SIG-M5 (cell line): ENCODE results near the gene TTN.
"Not testable (repeated sequence)": the region's sequence is repeated elsewhere in the genome, so short reads cannot be mapped to it uniquely, and the experiment has no call there.

Experiments used
- DNase-seq: peaks from one replicate; lab custom pipeline; 2025; lab: John Stamatoyannopoulos, UW

The TTN gene

DNA sequence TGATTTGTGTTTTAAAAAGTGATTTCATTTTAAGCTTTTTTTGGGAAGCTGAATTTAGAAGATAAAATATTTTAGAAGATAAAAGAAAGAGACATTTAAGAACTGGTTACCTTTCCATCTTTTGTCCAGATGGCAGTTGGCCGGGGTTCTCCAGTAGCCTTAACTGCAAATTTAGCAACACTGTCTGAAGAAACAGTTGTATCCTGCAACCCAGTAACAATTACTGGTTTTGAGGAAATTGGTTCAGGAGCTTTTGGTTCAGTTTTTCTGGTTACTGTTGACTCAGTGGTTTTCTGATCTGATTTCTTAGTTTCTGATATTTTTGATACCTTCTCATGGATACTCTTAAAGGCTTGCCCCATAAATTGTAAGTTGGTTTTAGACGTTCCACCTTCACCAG, 277.1 kb downstream of the TTN start:
- DNase-seq = no peak

DNA sequence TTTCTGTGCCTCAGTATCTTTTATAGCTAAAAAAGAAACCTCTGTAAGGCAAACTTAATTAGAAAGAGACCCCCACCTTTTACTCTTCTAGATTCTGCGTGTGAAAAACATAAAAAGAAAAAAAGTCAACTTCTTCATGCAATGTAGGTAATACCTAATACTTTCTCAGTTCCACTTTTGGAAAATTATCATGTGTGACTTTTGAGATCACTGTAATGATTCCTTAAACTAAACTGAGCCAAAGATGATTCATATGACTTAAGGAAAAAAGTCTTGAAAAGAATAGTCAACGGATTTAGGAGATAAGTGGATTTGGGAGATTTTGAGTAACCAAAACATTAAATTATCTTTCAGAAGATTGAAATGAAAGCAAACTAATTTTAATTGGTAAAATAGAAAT, 278.0 kb downstream of the TTN start:
- no peak for DNase-seq

DNA sequence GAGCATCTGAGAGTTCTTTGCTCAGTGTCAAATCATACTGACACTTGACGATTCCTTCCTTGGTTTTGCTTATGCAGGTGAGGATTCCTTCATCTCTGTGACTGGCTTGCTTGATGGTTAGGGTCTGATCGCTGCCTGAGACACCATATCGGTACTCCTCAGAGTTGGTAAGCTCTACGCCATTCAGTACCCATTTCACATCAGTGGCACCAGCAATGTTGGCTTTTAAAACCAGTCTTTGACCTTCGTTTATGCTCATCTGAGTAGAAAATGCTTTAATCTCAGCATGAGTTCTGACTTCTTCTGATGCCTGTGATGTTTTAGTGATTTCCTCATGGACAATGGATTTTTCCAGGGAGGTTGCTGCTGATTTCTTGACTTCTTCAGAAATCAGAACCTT, 278.6 kb downstream of the TTN start:
- no peak for DNase-seq

DNA sequence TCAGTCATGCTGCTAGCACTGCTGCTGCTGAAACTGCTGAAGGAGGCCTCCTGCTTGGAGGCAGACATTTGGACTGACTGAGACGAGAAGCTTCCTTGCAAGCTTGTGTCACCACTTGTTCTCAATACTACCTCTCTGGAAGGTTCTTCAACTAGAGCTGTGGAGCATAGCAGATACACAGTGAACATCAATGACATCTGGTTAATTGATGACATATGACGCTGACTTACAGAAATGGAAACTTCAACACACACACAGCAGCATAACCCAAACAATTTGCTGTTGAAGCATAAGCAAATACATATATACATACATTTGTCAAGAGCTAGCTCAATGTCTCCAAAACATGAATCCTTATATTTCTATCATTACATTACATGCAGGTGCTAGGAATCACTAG, 279.6 kb downstream of the TTN start:
- DNase-seq = no peak

DNA sequence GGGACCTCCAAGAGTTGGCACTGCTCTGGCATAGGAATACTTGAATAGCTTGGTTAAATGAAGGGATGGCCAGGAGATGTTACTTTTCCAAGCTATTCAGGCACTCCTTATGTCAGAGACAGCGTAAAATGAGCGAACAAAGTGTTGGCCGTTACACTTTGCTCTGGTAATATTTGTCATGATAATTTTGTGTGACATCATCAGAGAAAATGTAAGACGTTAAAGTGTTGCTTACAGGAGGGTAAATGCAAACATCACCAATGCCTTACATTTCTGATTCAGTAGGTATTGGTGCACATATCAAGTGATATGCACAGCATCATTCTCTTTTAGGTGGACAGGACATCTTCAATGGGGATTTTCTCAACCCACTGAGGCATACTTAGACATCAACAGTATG, 281.0 kb downstream of the TTN start:
- no peak for DNase-seq

DNA sequence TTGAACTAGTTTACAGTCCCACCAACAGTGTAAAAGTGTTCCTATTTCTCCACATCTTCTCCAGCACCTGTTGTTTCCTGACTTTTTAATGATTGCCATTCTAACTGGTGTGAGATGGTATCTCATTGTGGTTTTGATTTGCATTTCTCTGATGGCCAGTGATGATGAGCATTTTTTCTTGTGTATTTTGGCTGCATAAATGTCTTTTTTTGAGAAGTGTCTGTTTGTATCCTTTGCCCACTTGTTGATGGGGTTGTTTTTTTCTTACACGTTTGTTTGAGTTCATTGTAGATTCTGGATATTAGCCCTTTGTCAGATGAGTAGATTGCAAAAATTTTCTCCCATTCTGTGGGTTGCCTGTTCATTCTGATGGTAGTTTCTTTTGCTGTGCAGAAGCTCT, 281.8 kb downstream of the TTN start:
- not testable (repeated sequence) for DNase-seq

DNA sequence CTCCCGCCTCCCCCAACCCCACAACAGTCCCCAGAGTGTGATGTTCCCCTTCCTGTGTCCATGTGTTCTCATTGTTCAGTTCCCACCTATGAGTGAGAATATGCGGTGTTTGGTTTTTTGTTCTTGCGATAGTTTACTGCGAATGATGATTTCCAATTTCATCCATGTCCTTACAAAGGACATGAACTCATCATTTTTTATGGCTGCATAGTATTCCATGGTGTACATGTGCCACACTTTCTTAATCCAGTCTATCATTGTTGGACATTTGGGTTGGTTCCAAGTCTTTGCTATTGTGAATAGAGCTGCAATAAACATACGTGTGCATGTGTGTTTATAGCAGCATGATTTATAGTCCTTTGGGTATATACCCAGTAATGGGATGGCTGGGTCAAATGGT, 282.2 kb downstream of the TTN start:
- DNase-seq = not testable (repeated sequence)

DNA sequence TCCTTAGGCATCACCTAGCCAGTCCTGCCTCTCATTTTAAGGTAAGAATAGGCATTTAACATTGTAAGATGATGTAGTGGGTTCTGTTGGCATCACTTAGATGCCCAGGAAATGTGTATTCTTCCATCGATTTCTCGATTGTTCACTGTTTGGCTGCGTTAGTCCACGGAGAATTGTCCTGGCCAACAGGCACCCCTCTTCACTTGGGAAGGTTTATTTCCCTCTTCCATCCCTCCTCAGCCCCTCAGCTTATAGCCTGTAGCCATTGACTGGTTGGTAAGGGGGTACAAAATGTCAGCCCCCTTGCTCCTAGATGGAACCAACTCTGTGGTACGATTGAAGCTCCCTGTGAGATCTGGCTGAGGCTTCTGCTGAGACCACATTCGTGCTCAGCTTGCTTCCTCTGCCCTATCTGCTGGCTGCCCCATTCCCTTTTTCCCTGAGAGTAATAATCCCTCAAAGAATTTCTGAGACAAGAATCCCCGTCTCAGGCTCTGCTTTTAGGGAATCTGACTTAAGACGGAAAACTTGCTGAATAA, 283.6 kb downstream of the TTN start:
- no peak for DNase-seq

DNA sequence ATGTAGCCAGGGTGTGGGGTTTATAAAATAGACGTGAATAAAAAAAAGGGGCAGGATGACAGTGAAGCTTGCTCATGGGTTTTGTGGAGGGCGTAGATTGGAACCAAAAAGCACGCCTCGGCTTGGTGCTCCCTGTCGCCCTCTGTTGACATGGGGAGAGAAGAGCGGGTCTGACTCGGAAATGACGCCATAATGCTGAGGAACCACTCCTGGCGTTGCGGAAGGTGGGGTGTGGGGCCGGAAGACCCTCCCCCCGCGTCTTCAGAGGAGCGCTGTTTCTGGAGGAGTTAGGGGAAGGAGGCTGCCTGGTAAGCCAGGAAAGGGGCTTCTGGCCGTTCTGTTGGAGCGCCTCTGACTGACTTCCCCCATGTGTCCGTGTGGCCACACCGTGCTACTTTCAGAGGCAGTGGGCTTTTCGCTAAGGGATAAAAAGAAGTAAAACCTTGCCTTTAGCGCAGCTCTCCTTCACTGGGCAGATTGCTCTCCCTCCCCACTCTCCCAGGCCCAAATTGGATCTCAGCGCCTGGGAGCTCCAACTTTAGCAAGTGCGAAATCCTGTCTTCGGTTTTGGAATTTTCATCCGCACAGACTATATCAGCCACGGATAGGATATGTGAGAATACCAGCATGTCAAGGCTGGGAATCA, 284.1 kb downstream of the TTN start:
- peak; percentile 77 for DNase-seq

DNA sequence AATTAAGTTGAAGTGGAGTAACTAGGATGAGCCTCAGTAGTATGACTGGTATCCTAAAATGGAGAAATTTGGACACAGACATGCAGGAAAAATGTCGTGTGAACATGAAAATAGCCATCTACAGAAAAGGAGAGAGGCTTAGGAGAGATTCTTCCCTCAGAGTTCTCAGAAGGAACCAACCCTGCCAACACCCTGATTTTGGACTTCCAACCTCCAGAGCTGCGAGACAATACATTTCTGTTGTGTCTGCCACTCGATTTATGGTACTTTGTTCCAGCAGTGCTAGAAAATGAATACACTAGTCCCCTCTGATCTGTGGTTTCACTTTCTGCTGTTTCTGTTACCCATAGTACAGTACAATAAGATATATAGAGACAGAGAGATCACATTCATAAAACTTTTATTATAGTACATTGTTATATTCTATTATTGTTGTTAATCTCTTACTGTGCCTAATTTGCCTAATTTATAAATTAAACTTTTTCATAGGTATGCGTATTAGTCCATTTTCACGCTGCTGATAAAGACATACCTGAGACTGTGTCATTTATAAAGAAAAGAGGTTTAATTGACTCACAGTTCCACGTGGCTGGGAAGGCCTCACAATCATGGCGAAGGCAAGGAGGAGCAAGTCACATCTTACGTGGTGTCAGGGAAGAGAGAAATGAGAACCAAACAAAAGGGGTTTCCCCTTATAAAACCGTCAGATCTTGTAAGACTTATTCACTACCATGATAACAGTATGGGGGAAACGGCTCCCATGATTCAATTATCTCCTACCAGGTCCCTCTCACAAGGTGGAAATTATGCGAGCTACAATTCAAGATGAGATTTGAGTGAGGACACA, 285.7 kb downstream of the TTN start:
- DNase-seq = no peak

DNA sequence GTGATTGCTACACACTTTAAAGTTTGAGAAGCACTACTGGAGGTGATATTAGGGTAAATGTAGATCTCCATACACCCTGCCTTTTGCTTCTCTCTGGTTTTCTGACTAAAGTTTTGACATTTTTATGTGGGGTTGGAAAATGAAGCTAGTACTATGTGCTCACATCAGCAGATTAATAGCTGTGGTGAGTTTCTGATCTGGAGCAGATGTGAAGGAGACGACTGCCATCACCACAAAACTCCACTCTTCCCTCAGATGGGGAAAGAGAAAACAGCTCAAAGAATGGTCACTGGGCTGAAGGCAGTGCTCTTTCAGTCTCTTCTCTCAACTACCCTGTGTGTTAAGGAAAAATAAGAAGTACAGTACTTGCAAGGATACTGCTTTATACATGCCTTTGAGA, 289.7 kb downstream of the TTN start:
- DNase-seq = no peak

DNA sequence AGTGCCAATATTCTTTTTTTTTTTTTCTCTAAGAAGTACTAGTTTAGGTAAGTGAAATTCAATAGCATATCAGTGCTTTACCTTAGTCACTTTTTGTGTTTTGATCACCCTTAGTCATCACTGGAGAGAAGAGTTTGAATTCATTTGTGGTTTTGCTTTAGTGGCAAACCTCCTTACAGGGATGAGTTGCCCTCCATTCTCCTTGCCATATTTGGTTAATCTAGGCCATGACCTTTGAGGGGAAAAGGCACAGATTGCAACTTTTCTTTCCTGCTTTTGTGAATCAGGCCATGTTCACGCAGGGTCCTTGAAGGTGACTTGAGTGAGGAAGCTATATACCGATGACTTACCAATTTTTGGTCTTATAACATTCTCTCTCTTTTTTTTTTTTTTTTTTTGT, 292.6 kb downstream of the TTN start:
- DNase-seq = no peak

DNA sequence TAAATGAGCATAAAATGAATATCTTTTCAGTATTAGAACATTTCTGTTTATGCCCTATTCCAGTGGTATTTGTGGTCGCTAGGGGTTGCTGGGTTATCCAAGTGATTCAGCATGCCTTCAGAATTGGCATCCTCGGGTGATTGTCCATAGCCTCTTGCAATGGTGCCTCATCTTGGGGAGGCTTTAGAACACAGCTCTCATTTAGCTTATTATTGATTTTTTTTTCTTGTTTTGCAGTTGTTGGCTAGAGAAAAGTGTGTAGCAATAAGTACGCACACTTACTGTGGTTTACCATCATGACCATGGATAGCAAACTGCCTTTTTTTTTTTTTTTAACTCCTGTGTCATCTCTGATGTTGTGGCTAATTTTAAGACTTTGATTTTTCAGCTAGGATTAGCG, 293.3 kb downstream of the TTN start:
- no peak for DNase-seq

DNA sequence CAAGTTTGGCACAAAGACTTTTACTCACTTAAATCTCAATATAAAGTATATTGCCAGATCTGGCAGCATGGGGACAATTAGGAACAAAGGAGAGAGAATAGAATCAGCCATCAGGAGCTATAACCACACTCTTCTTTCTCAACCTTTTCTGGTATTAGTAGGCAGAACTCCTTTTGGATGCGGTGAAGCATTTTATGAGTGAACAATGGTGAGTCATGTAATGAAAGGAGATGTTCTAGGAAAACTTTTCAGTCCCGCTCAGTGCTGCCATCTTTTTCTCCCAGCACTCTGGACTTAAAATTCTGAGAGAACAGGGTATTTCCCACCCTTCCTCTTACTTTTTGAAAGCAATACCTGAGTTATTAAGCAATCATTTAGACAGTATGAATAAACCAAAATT, 294.7 kb downstream of the TTN start:
- DNase-seq = no peak

DNA sequence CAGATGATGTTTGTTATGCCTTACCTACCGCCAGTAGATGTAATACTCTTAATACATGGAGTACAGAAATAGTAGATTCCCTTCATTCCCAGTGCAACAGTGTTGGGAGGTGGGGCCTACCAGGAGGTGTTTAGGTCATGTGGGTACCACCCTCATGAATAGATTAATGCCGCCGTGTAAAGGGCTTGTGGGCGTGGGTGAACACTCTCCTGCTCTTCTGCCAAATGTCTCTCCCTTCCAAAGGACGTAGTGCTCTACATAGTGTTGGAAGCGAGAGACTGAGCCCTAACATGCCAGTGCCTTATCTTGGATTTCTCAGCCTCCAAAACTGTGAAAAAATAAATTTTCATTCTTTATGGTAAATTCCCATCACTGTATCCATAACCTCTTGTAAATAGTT, 296.8 kb downstream of the TTN start:
- no peak for DNase-seq

DNA sequence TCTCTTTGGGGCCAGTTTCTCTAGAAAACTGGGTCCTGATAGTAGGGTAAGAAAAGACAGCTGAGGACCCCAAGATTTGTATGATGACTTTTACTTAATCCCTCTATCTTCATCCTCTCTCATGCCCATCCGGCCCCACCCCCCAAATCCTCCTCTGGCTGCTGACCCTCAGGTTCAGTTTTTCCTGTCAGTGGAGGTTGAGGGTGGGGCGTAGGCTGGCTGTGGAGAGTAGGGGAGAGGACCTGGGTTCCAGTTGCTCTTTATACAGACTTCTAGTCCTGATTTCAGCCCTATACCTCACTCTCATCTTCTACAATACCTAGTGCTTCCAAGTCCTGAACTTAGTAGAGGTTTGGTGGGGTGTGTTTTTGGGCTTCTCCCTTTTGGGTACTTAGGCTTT, 298.6 kb downstream of the TTN start:
- no peak for DNase-seq

DNA sequence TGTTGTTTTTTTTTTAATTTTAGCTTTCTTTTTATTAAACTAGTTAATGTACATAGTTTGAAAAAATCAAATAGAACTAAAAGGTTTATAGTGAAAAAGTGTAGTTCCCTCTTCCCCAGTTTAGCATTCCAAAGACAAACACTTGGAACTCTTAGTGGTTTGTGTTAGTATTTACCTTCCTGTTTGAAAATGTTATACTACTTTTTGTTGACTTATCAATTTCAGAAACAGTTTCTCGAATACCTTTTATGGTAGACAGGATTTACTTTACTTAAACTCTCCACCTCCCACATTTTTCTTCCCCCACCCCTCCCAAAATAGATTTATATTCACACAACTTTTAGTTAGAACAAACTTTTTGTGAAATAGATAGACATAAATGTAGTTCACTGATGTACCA, 300.3 kb downstream of the TTN start:
- no peak for DNase-seq

DNA sequence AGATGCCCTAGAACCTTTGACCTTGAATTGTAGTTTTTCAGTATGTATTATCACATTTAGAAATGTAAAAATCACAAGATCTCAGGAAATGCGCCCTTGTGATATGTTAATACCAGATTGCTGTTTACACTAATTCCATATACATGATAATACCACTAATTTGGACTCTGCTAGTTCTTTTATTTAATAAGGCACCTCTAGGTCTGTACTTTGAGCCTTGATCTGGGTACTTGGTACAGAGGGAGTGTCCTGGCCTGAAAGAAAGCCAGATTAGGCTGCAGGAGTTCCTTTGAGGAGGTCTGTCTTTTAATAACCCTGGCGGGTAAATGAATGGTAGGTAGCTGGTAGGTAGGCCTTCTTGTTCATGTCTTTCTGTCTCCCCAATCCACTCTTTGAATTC, 300.7 kb downstream of the TTN start:
- DNase-seq = no peak

DNA sequence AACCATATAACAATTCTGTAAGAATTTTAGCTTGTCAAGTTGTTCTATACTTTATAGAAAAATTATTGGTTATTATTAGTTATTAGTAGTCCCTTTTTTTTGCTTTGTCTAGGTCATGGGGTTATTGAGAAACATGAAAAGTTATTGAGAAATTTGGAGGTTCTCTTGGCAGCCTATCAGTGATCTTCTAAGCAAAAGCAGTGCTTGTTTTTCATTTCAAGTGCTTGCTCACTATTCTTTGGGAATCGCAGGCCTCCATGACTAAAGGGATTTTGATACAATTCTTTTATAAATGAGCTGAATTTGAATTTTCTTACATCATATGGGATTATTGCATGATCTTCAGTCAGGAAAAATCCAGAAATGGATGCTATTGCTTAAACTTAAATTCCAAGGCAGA, 301.1 kb downstream of the TTN start:
- DNase-seq = no peak

DNA sequence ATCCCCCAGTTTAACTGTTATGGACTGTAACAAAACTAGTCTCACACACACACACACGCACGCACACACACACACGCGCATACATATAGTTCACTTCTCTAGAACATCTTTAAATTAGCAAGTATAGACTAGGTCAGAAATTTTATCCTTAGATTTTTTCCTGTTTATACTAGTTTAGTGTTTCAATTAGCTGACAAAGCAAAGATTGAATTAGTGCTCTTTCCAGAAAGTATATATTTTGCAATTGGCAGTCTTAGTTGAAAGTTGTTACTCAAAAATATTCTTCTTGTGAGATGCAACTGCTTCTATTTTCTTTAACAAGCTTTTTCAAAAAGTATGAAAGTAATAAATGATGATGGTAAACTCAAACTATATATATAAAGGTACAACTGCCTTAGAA, 304.5 kb downstream of the TTN start:
- no peak for DNase-seq

DNA sequence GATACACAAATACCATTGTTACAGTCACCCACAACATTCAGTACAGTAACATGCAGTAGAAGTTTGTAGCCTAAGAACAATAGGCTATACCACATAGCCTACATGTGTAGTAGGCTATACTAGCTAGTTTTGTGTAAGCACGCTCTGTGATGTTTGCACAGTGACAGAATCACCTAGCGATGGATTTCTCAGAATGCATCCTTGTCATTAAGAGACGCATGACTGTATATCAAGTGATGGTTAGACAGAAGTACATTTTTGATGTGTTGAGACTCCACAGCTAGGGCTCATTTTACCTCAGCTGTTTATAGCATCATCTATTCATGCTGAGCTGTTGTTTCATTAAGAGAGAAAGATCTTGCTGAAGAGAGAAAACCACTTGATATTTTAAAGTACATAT, 307.6 kb downstream of the TTN start:
- DNase-seq = no peak

DNA sequence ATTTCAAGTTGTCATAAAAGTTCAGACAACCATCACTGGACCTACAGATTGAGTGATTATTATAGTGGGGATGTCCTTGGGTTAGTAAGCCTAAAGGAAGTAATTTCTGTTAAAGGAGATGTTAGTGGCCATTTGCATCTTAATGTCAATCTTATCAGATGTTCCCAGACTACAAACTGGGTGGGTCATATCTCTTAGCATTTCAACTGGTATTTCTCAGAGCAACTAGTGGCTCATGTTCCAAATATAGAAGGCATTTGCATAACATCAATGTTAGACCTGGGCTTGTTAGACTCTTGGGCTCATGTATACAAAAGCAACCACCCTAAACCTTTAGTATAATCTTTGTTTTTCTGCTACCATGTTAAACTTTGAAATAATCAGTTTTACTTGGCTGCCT, 309.1 kb downstream of the TTN start:
- DNase-seq = no peak

DNA sequence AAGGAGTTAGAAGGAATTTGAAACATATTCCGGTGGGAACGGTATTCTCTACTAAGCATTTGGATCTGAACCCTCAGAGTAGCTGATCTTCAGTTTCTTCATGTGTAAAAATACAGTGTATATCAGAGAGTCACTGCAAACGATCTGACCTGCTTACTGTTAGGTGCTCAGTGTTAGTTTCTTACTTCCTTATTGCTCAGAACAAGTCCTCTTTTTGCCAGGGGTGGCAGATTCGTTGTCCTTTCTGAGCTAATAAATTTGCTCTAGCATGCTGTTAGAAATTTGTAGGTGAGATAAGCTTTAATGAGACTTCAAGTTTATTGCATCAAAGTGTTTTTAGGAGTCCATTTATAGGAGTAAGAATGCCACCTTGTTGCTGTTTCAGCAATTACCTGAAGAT, 311.2 kb downstream of the TTN start:
- DNase-seq = no peak

DNA sequence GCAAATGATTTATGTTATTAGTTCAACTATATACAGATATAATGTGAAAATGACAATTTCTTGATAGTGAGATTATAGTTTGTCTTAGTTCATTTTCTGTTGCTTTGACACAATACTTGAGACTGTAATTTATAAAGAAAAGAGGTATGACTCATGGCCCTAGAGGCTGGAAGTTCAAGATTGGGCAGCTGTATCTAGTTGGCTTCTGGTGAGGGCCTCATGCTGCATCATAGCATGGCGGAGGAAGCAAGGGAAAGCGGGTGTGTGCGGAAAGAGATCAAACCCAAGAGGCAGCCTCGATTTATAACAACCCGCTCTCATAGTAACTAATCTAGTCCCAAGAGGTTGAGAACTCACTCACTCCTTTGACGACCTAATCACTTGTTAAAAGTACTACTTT, 315.6 kb downstream of the TTN start:
- DNase-seq = no peak
